NCI-H446 treated with DMSO at 0.1 percent for 48 hours (cell line): ENCODE measurements around the gene PVRIG.
A peak's percentile ranks its signal among the peaks of the same experiment; 100 is the strongest.
"Not testable (repeated sequence)": the region's sequence is repeated elsewhere in the genome, so short reads cannot be mapped to it uniquely, and the experiment has no call there.

Experiments used
- DNase-seq: peaks from one replicate; lab custom pipeline; 2025; lab: John Stamatoyannopoulos, UW

PVRIG gene

GRCh38 chr7:100195222-100195621, 24.5 kb upstream of the PVRIG start:
- DNase-seq, result no peak

GRCh38 chr7:100195901-100196322, 23.8 kb upstream of the PVRIG start:
- not testable (repeated sequence) for DNase-seq

- no peak for DNase-seq
These were observed 21.5 kb upstream of the PVRIG start for GRCh38 chr7:100198266-100198665.

GRCh38 chr7:100200693-100201092, 19.1 kb upstream of the PVRIG start:
- DNase-seq, result no peak

GRCh38 chr7:100204454-100204853, 15.3 kb upstream of the PVRIG start:
- no peak for DNase-seq

- DNase-seq, result no peak
These were observed 10.8 kb upstream of the PVRIG start for GRCh38 chr7:100208911-100209408.

- no peak for DNase-seq
These were observed 10.3 kb upstream of the PVRIG start for GRCh38 chr7:100209493-100209892.

- DNase-seq, result no peak
These were observed 8.9 kb upstream of the PVRIG start for GRCh38 chr7:100210805-100211204.

GRCh38 chr7:100211342-100211780, 8.4 kb upstream of the PVRIG start:
- DNase-seq, result no peak

- DNase-seq, result no peak
These were observed 7.0 kb upstream of the PVRIG start for GRCh38 chr7:100212631-100213286.

GRCh38 chr7:100213672-100214071, 6.1 kb upstream of the PVRIG start:
- DNase-seq, result no peak

- not testable (repeated sequence) for DNase-seq
These were observed 5.4 kb upstream of the PVRIG start for GRCh38 chr7:100214356-100214755.

GRCh38 chr7:100215895-100216294, 3.9 kb upstream of the PVRIG start:
- DNase-seq, result peak; percentile 41

- DNase-seq, result not testable (repeated sequence)
These were observed 1.8 kb upstream of the PVRIG start for GRCh38 chr7:100217934-100218333.

GRCh38 chr7:100219271-100219737, 445 bp upstream of the PVRIG start:
- DNase-seq, result no peak

- no peak for DNase-seq
These were observed 959 bp downstream of the PVRIG start for GRCh38 chr7:100220586-100221230.

- no peak for DNase-seq
These were observed 1.5 kb downstream of the PVRIG start for GRCh38 chr7:100221231-100221718.

- no peak for DNase-seq
These were observed 2.2 kb downstream of the PVRIG start for GRCh38 chr7:100221767-100222444.

GRCh38 chr7:100222445-100223132, 2.8 kb downstream of the PVRIG start:
- no peak for DNase-seq

- not testable (repeated sequence) for DNase-seq
These were observed 3.7 kb downstream of the PVRIG start for GRCh38 chr7:100223376-100223927.

GRCh38 chr7:100224891-100225290, 5.1 kb downstream of the PVRIG start:
- not testable (repeated sequence) for DNase-seq
